GM10847 (cell line): ENCODE measurements around the gene LRRC3.

Experiments used
- POLR2A ChIP-seq: IDR thresholded peaks from 2 replicates; pipeline ENCODE4 v1.6.1; 2011; ENCODE audit not compliant: insufficient read length; ENCODE audit errors: extremely low read depth

Gene LRRC3

GRCh38 chr21:44486302-44486701 lies 31.0 kb downstream of the LRRC3 start:
- TF ChIP-seq POLR2A = no peak

GRCh38 chr21:44487831-44488230 lies 32.5 kb downstream of the LRRC3 start:
- no peak for TF ChIP-seq POLR2A

GRCh38 chr21:44489962-44490361 lies 34.7 kb downstream of the LRRC3 start:
- no peak for TF ChIP-seq POLR2A

GRCh38 chr21:44490405-44490804 lies 35.1 kb downstream of the LRRC3 start:
- no peak for TF ChIP-seq POLR2A

GRCh38 chr21:44490816-44491215 lies 35.5 kb downstream of the LRRC3 start:
- no peak for TF ChIP-seq POLR2A

GRCh38 chr21:44492567-44493385 lies 37.5 kb downstream of the LRRC3 start:
- no peak for TF ChIP-seq POLR2A

- TF ChIP-seq POLR2A = no peak
These were observed 39.1 kb downstream of the LRRC3 start for GRCh38 chr21:44494418-44494817.

GRCh38 chr21:44494956-44495355 lies 39.6 kb downstream of the LRRC3 start:
- no peak for TF ChIP-seq POLR2A

- TF ChIP-seq POLR2A = no peak
These were observed 40.6 kb downstream of the LRRC3 start for GRCh38 chr21:44495611-44496563.

GRCh38 chr21:44496564-44497550 lies 41.5 kb downstream of the LRRC3 start:
- TF ChIP-seq POLR2A = no peak

- TF ChIP-seq POLR2A = no peak
These were observed 42.4 kb downstream of the LRRC3 start for GRCh38 chr21:44497703-44498126.

- no peak for TF ChIP-seq POLR2A
These were observed 43.2 kb downstream of the LRRC3 start for GRCh38 chr21:44498280-44499210.

- no peak for TF ChIP-seq POLR2A
These were observed 43.9 kb downstream of the LRRC3 start for GRCh38 chr21:44499211-44499560.

- TF ChIP-seq POLR2A = no peak
These were observed 44.3 kb downstream of the LRRC3 start for GRCh38 chr21:44499631-44500030.
